ENCODE measurements around the gene STXBP6.

DNA sequence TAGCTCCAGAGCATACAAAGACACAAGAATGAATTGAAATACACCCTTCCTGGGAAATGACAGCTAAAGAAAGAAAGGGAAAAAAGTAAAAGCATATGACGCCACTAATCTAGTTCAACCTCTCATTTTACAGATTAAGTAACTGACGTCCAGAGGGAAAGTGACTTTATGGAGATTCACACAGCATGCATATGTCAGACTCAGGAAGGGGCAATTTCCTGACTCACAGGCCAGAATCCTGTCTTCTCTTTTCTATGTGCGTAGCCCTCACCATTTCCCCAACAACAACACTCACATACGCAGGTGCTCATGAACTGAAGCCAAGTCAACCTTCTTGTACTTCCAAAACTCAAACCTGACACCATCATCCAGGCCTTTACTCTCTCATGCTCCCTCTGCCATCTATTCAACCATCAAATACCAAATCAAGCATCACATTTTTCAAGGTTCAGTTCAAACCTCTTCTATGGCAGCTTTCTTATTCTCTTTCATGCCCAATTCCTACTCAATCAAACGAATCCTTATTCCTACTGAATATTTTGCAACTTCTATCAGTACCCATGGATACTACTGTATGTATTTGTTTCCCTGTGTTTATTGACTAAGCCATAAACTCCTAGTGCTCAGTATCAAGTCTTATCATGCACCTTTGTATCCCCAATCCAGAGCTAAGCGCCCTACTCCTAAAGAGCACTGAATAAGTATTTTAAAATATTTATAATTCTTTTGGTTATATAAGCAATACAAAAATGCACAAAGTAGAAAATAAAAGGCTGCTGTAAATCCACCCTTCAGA, 52.8 kb downstream of the STXBP6 start:
- TF ChIP-seq, protein P1, sequence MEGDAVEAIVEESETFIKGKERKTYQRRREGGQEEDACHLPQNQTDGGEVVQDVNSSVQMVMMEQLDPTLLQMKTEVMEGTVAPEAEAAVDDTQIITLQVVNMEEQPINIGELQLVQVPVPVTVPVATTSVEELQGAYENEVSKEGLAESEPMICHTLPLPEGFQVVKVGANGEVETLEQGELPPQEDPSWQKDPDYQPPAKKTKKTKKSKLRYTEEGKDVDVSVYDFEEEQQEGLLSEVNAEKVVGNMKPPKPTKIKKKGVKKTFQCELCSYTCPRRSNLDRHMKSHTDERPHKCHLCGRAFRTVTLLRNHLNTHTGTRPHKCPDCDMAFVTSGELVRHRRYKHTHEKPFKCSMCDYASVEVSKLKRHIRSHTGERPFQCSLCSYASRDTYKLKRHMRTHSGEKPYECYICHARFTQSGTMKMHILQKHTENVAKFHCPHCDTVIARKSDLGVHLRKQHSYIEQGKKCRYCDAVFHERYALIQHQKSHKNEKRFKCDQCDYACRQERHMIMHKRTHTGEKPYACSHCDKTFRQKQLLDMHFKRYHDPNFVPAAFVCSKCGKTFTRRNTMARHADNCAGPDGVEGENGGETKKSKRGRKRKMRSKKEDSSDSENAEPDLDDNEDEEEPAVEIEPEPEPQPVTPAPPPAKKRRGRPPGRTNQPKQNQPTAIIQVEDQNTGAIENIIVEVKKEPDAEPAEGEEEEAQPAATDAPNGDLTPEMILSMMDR (IDR thresholded peaks at IDR 0.05 in 4 of 5, conservative IDR thresholded peaks at IDR 0.05 in 1 of 5): no peak
- no peak for TF ChIP-seq POLR2A (IDR thresholded peaks at IDR 0.05)
